GM18517 (cell line): ENCODE measurements around the gene MAPKBP1.

Source experiments
- ATAC-seq: cut with Tn5 transposase; IDR thresholded peaks from one replicate; pipeline ENCODE4 v1.9.1; 2021; ENCODE audit warnings: mild to moderate bottlenecking, moderate library complexity; ENCODE audit not compliant: unreplicated experiment

Gene MAPKBP1

DNA sequence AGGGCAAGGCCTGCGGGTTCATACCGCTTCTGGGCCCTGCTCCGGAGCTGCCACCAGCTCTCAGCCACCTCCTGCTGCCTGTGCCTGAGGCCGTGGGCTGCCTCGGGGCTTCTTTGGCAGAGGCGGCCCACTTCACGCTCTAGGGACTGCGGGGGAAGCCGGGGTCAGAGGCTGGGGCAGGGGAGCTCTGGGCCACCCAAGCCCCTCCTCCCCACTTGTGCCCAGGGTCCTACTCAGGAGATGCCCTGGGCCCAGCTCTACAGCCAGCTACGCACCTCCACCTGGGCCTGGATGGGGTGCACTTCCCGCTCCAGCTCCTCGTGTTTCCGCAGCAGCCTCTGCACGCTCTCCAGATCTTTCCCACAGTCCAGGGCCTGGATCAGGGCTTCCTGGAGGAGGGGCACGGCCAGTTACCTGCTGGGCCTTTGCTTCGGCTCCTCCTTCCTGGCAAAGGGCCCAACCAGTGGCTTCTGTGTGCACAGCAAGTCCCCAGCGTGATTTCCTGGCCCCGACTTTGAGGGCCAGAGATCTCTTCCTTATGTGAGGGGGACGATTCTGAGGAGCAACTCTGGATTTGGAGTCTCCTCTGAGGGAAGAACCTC is 88.3 kb downstream of the MAPKBP1 start:
- ATAC-seq = no peak

DNA sequence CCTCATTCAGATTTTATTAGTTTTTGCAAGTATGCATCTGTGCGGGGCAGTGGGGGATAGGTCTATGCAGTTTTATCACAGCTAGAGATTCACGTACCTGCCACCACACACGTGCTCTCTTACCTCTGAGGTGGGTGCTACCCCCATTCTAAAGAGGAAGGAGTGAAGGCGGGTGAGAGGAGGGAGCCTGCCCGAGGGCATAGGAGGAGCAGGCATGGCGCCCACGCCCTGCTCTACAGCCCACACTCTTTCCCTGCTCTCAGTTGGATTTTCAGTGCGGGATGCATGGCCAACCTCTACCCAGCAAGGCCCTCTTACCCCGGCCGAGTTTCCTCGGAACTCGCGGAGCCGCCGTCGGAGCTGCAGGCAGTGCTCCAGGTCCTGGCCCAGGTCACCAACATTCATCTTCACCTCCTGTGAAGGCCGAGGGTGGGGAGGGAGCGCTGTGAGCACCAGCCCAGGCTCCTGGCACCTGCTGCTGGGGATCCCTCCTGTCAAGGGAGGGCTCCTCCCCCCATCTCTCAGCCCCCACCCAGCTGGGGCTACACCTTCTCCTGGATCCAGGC is 91.3 kb downstream of the MAPKBP1 start:
- ATAC-seq = no peak

DNA sequence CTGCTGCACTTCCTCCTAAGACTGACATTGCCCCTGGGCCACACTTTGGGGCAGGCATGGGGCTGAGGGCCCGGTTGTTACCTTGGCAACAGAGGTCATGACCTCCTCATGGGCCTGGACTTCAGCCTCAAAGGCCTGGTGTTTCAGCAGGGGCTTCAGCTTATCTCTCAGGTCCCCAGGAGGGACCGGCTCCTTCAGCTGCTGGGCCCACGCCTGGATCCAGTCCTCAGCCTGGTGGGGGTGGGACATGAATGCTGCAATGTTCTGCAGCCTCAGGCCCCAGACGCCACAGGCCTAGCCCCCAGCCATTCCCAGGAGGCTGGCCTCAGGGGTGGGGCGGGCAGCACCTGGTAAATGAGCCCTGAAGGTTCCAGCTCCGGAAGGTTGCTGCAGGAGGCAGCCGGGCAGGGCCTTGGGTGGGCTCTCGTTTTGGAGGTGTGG is 92.0 kb downstream of the MAPKBP1 start:
- ATAC-seq = no peak

DNA sequence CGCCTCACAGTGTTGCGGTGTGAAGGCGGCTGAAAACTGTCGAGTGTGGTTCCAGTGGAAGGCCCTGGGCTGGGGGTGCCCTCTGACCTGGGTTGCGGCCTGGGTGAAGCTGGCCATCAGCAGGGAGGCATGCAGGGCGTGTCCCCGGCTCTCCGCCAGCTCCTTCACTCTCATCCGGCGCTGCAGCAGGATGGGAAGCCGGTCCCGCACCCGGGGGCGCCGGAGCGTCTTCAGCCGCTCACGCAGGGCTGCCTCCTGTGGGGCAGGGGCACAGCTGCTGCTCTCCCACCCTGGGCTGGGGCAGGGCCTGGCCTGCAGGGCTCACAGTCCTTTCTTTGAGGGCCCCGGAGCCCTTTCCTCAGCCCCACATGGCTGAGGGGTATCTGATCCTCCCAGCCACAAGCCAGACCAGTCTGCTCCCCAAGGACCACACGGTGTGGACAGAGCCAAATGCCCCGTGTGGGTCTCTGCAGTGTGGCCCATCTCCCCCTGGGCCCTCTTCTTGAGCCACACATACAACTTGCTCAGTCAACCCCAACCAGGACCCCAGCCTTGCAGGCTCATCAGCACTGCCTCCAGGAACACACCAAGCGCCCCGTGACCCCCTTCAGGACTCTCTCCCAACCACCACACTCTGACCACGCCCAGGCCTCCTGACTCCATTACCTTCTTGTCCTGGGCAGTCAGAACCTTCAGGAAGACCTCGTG is 92.7 kb downstream of the MAPKBP1 start:
- no peak for ATAC-seq

DNA sequence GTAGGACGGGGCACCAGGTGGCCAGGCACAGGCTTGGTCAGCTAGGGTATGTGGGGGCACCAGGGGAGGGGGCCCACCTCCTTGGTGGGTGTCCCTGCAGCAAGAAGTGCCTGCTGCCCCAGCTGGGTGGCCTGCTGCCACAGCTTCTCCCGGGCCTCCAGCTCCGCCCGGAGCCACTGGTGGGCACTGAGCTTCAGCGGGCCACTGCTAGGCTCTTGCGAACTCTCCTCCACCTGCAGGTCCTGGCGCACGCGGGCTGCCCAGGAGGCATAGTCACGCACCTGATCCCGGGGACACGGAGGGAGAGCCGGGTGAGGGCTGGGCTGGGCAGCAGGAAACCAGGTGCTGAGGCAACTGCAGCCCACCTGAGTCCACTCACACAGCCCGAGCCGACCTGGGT is 94.0 kb downstream of the MAPKBP1 start:
- no peak for ATAC-seq

DNA sequence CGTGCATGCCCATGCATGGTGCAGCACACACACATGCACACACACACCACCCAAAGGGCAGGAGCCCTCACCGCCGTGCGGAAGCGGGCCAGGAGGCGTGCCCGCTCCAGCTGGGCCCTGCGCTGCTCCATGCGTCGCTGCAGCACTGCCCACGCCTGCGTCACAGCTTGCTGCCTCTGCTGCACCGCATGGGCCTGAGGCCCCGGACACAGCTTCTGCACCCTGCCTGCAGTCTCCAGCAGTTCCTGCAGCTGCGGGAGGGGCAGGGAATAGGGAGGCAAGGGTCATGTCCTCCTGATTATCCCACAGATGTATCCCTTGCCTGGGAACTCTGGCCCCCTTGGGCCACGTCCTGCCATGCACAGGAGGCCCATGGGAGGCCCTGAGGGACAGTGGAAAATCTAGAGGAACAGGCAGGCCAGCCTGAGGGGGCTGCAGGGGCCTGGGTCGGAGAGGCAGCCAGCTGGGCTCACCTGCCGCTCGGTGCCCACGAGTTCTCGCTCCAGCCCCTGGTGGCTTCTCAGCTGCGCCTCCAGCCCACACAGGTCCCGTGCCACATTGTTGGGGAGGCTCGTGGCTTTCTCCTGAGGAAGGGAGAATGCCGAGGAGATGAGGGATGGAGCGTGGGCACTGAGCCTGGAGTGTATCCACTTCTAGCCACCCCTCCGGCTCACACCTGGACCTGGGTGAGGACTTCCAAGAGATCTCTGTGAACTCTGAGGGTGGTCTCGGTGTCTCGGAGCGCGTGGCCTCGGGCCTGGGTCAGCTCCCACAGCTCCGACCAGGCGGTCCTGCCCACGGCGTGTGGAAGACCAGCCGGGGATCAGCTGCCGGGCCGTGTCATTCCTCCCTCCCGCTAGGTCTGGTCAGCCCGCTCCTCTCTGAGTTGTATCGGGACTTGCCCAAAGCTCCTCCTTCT is 95.7 kb downstream of the MAPKBP1 start:
- ATAC-seq = no peak

DNA sequence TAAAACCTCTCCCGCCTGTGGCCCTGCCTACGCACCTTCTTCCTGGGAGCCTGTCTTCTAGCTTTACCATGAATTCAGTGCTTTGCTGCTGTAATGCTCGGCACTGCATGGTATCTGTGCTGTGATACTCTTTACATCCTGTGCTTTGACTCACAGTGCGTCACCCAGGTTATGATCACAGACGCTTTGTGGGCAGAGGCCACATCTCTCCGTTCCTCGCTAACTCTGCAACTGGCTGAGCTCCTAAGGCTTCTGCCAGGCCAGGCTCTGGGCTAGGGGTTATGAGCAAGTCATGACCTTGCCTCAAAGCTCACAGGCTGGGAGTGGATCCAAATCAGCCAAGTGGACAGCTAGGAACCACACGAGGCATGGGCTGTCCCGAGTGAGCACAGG is 96.4 kb downstream of the MAPKBP1 start:
- ATAC-seq = no peak

DNA sequence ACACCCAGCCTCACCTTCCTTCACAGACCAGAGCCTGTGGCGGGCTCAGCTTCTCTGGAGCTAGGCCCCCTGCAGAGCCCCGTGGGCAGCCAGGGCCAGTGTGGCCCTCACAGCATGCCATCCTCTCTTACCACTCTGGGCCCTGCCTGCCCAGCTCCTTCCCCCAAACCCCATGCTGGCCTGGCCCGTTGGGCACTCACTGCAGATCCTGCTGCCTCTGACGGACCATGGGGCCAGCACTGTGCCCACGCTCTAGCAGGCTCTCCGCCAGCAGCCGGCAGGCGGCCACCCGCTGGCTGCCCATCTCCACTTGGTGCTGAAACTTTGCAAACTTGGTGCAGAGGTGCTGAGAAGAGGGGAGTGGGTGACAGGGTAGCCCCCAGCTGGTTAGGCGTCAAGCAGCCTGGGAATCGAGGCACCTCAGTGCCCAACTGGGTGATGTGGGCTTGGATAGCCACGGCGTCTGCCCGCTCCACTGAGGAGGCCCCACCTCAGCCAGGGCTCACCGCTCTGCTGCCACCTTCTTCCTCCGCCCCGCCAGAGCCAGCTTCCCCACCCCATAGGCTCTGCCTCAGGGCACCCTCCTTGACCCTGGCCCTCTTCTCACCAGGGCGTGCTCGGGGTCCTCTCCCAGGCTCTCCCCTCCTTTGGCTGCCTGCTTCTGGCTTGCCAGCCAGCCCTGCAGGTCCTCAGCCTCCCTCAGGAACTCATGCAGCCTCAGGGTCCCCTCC is 97.1 kb downstream of the MAPKBP1 start:
- ATAC-seq = no peak

DNA sequence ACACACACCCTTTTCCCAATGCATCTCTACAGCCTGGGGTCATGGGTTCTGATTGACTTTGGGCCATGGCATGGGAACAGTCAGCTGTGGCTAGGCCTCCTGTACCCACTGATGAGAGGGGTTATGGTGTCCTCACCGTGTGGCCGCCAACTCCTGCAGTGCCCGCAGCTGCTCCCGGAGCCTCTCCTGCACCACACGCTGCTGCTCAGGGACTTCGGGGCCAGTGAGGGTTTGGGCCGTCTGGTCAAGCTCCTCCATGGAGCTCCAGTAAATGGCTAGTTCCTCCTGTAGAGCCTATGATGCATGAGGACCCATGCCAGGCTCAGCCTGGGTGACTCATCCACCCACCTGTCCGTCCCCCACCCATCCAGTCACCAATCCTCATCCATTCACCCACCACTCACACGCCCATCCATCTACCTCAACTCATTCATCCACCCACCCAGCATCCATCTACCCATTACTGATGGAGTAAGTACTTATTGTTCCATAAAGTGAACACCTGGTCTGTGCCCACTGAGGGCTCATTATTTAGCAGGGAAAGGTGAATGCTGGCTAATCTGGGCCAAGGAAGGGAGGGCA is 98.0 kb downstream of the MAPKBP1 start:
- ATAC-seq = no peak

DNA sequence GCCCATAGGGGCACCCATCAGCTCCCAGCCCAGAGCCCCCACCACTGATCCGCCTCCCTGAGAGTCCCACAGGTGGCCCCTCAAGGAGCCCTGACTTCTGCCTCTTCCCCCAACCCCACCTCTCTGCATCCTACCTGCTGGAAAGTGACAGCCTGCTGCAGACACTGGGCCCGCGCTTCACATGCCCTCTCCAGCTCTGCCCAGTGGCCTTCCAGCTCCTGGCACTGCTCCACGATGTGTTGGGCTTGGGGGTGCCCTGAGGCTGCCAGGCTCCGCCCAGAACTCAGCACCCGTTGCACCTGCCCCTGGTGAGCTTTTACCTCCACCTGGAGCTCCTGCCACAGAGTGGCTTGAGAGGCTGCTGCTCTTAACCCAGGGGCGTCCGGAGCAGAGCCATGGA is 99.4 kb downstream of the MAPKBP1 start:
- no peak for ATAC-seq

DNA sequence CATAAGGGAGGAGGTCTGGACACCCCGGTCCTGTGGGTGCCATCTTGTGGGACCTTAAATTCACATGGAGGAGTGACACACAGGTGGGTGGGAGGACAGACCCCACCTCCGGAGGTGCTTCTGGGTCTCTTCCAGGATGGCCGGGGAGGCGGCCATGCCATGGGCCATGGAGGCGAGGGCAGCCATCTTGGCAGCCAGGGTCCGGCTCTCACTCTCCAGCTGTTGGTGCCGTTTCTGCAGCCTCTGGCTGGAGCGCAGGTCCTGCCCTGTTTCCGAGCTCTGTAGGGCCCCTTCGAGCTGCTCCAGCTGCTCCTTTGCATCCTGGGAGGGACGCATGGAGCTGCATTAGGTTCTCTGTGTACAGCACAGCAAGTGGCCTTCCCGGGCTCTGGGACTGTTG is 100.5 kb downstream of the MAPKBP1 start:
- no peak for ATAC-seq

DNA sequence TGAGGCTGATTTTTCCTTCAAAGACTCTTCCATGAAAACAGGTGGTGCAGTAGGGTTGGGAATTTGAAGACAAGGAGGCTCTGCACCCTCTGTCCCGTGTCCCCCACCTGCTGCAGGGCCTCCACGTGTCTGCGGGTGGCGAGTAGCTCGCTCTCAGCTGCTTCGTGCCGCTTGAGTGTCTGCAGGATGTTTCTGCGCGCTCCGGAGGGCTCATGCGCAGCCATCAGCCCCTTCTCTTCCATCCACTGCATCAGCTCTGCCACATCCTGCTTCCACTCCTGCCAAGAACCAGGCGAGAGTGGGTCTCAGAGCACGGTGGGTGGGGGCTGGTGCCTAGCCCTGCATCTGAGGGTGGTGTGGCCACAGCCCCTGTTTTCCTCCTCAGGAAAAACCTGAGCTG is 101.7 kb downstream of the MAPKBP1 start:
- no peak for ATAC-seq

DNA sequence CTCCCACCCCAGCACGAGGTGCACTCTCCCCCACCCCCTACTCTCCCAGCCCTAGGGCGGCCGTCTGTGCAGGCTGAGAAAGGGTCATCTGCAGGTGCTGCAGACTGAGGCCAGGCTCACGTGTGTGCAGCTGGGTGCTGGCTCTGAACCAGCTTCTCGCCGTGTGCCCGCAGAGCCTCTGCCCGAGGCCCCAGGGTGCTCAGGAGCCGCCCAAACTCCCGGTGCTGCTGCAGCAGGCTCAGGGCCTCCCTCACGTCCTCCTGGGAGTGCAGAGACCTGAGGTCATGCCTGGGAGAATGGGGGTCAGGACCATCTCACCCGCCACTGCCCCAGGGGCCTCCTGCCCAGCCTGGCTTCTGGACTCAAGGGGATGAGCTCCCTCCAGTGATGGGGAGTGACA is 102.4 kb downstream of the MAPKBP1 start:
- no peak for ATAC-seq
